Inflammatory macrophage (primary cell): ENCODE data around the gene DEFB132.
A peak's percentile ranks its signal among the peaks of the same experiment; 100 is the strongest.
"Not testable (repeated sequence)": the region's sequence is repeated elsewhere in the genome, so short reads cannot be mapped to it uniquely, and the experiment has no call there.

Experiments
- DNase-seq, 2 donors: peaks; one replicate each; pipeline ENCODE4 v3.0.0-alpha.2; 2020 to 2022
- total RNA-seq, 18 experiments: gene quantifications; one replicate each; lab custom pipeline; 2026; ENCODE audit warnings: mixed read lengths in 6 of 18, inconsistent platforms in 2 of 18; lab: John Stamatoyannopoulos, UW

The DEFB132 gene, protein sequence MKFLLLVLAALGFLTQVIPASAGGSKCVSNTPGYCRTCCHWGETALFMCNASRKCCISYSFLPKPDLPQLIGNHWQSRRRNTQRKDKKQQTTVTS
- 0 to 0.07 (median 0) reads per million in 18 experiments for total RNA-seq

DNA sequence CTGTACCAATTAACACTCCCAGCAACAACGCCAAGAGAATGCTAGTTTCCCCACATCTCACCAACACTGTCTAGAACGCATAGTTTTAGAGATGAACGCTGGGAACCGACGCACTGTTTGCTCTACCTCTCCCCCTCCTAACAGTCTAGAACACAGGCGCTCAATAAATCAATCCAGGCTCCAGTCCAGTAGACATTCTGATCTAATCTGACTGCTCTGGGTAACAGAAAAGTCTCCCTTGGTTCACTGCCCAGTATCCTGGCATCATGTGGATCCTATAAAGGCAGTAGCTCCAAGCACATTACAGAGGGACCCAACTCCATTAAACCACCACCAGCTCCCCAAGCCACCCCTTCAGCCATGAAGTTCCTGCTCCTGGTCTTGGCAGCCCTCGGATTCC lies at the start of gene DEFB132:
DEFB132 (plus strand) TSS at position 306 of the 400 bp plus-strand sequence; CDS start at position 361, 55 bp downstream.
- no peak for DNase-seq

DNA sequence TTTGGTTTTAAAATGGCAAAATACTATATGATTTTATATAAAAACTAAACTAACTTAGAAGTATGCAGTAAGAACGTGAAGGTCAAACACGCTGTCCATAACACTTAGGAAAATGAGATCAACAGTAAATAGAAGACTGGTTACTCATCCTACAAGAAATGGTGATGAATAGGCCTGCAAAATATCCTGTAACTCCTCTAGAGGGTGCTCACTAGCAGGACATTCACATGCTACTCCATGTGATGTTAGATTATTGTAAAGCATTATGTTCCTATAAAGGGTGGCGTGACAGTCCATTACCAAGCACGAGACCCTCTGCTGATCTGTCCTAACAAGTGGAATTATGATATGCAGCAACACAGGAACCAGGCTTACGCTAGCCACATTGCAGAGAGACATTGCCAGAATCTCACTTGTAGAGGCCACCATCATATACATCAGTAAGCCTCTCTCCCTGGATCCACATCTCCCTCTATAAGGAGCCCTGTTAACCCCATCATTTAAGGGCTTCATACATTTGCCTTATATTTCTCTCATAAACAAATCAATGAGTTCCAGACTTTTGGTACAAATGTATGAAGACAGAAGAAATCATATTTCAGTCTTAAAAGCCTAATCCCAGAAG lies 48.5 kb upstream of the DEFB132 start:
- peak; percentile 67 to 74 for DNase-seq

DNA sequence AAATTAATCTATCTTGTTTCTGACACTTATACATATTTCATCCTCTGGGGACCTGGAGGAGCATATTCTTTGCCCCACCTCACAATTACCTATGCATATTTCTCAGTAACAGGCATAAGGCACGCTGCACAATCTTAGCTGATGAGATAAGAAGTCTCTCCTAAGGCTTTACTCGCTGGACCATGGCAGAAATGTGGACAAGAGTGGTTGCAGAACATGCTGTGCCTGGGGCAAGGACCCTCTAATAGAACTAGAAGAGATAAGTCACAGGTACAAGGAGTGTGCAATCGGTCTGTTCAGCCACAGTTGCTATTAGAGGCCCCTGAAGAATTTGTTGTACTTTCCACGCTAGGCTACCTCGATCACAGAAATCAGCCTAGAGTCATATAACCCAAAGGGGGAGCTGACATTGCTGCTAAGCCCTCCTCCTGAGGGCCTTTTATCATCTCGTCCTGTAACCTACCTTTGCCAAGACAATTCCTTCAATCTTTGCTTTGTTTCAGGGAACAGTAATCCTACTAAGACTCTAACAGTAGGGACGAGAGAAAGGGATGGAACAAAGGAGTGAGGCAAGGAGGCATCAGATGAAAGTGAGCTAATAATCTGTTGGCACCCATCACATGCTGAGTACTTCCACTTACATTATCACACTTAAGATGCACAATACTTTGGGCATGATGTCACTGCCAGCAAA lies 46.6 kb upstream of the DEFB132 start:
- DNase-seq = no peak

DNA sequence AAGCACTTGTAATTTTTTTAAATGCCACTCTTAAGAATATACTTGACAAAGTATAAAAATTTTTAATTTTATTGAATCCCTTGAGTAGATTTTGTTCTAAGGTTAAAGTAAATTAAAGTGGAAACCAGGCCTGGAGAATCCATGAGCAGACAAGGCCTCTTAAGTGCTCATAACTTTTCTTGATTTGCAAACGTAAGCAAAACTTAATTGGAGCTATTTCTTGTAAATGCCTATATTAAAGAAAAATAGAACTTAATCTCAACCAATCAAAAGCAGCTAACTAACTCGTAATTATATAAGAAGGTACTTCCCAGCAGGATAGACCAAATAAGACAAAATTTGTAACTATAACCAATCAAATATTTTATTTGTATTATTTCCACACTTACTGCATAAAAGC lies 43.1 kb upstream of the DEFB132 start:
- DNase-seq = no peak

DNA sequence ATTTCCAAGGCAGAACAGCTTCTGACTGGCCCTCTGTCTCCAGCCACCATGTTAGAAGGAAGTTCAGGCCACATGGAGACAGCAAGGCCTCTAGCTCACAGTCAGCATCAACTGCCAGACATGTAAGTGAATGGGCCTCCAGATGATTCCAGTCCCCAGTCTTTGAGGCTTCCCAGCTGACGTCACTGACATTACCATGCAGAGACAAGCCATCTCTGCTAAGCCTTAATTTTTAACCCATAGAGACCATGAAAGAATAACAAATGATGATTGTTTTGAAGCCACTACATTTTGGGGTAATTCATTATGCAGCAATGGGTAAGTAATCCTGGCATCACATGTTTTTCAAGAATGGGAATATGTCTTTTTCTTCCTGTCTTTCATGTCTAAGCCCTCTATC lies 41.7 kb upstream of the DEFB132 start:
- DNase-seq = no peak

DNA sequence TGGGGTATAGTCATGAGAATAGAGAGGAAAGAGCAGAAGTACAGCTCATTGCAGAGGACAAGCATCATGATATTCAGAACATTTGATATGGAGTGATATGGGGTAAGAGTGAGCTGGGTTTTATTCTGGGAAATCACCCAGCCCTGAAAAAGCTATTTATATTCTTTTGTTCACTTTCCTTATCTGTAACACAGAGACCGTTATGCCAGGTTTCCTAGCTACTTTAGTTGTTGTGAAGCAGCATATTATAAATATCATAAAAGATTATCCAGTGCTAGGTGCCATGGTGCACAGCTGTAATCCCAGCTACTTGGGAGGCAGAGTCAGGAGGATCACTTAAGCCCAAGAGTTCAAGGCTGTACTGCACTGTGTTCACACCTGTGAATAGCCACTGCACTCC lies 40.3 kb upstream of the DEFB132 start:
- no peak for DNase-seq

DNA sequence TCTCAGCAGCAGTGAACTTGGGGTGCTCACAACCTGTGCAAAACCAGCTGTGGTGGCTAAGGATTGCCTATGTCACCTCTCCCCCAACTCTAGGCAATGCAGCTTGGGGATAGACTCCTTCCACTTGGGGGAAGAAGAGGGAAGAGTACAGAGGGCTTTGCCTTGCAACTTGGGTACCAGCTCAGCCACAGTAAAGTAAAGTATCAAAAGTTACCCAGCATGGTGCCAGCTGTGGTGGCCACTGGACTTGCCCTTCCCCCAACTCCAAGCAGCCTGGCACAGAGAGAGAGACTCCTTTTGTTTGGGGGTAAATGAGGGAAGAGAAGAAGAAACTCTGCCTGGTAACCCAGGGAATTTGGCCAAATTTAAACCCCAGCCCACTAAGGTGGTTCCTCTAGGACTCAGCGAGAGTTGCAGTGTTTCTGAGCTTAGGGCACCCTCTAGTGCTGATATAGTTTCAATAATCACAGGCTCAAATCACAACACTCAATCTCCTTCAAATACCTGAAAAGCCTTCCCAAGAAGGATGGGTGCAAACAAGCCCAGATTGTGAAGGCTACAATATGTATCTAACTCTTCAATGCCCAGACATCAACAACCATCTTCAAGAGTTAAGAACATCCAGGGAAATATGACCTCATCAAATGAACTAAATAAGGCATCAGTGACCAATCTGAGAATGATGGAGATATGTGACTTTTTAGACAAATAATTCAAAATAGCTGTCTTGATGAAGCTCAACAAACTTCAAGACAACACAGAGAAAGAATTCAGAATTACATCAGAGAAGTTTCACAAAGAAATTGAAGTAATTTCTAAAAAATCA lies 38.0 kb upstream of the DEFB132 start:
- peak in 1 of 2 donors; percentile 12 for DNase-seq

DNA sequence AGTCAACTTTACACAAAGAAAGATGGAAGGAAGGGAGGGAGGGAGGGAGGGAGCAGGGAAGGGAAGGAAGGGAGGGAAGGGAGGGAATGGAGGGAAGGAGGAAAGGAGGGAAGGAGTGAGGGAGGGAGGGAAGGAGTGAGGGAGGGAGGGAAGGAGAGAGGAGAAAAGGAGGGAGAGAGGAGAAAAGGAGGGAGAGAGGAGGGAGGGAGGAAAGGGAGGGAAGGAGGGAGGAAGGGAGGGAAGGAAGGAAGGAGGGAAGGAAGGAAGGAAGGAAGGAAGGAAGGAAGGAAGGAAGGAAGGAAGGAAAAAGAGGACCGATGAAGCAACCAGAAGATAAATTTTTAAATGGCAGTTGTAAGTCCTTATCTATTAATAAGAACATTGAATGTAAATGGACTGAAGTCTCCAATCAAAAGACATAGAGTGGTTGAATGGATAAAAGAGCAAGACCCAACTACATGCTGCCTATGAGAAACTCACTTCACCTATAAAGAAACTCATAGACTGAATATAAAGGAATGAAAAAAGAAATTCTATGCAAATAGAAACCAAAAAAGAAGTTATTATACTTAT lies 36.2 kb upstream of the DEFB132 start:
- no peak for DNase-seq

DNA sequence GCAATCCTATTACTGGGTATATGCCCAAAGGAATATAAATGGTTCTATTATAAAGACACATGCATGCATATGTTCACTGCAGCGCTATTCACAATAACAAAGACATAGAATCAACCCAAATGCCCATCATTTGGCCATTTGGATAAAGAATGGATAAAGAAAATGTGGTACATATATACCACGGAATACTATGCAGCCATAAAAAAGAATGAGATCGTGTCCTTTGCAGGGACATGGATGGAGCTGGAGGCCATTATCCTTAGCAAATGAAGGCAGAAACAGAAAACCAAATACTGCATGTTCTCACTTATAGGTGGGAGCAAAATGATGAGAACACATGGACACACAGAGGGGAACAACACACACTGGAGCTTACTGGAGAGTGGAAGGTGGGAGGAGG lies 31.6 kb upstream of the DEFB132 start:
- not testable (repeated sequence) for DNase-seq

DNA sequence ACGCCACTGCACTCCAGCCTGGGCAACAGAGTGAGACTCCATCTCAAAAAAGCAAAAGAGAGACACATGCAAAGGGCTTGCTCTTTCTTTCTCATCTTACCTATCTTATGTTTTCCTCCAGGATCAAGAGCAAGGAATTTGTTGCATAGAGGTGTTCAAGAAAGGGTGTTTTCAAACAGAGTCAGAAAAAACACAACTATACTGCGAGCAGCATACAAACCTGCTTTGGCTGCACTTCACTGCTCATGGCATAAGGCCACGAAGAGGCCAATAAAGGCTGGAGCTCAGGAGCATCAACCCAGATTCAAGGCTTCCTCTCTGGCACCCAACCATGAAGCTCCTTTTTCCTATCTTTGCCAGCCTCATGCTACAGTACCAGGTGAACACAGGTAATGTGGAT lies 30.6 kb upstream of the DEFB132 start, which contains the start of gene DEFB129:
DEFB129 (plus strand) TSS at position 301 of the 400 bp plus-strand sequence; CDS start at position 332, 31 bp downstream.
- no peak for DNase-seq

DNA sequence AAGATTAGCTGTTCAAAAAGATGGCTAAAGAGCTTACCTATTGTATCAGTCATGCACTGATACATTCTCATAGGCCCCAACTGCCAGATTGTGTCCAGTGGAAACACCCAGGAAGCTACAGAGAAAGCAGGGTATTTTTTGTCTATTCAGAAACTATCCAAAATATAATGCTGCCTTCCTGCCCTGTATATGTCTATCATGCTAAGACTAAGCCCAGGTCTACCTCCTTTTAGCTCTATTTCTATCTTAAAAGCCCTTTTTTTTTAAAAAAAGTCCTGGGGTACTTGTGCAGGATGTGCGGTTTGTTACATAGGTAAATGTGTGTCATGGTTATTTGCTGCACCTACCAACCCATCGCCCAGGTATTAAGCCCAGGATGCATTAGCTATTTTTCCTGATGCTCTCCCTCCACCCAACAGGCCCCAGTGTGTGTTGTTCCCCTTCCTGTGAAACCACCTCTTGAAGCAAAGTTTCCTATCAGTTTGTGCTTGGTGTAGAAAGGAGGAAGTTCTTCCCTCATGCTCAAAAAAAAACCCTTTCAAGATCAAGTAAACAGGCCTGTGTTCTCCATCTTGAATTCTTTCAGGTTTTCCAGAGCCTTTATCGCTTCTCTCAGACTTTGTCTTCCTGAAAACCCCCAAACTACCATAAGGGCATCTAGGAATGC lies 30.0 kb upstream of the DEFB132 start:
- peak; percentile 41 to 47 for DNase-seq

DNA sequence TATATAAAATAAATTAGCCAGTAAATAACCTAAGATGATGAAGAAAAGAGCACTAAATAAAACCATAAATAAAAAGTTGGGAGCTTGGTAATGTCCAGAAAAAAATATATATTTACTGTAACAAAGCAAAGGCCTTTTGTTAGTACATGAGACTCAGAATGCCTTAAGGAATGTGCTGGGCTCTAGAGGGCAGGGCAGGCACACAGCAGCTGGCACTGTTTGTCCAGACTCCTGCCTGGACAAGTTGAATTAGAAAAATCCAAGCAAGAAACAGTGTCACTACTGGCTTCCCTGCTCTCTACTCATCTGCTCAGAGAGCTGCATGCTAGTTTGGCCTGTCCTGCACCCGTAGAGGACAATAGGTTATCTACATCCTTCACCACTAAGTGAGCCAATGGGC lies 21.6 kb upstream of the DEFB132 start:
- DNase-seq = peak; percentile 45 to 60

DNA sequence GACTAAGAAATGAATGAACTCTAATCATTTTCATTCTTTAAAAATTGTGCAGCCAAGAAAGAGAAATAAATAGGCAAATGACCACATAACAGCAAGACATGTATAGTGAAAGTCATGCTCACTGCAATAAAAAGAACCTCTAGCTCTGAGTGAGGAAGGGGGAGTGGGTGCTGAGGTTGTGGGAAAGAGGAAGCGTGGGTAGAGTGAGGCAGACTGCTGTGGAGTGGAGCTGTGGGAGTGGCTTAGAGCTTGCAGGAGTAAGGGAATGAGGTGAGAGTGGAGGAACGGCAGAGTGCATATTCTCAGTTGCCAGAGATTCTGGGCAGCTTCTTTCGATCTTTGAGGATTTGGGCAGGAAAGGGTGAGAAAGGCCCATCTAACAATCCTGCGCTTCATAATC lies 20.0 kb upstream of the DEFB132 start:
- peak; percentile 95 to 96 for DNase-seq

DNA sequence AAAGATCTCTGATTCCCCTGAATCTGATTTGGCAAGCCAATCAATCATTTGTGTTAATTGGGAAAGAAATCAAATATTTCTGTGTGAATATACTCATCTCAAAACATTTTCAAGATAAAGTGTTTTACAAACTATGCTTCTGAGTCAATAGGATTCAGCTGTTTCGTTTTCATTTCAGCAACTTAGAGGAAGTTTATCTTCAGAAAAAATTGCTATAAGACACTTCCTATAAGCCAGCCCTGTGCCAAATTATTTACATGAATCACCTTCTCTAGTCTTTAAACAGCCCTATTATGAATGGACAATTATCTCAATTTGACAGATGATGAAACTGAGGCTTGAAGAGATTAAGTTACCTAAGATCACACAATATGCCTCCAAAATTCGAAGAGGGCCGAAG lies 19.6 kb upstream of the DEFB132 start:
- DNase-seq = peak; percentile 45 to 76

DNA sequence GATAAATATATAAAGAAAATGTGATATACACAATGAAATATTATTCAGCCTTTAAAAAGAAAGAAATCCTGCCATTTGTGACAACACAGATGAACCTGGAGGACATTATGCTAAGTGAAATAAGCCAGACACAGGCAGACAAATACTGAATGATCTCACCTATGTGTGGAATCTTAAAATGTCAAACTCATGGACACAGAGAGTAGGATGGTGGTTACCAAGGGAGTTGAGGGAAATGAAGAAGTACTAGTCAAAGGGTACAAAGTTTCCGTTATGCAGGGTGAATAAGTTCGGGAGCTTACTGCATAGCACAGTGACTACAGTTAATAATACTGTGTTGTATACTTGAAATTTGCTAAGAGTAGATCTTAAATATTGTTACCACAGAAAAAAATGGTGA lies 14.6 kb upstream of the DEFB132 start:
- no peak for DNase-seq

DNA sequence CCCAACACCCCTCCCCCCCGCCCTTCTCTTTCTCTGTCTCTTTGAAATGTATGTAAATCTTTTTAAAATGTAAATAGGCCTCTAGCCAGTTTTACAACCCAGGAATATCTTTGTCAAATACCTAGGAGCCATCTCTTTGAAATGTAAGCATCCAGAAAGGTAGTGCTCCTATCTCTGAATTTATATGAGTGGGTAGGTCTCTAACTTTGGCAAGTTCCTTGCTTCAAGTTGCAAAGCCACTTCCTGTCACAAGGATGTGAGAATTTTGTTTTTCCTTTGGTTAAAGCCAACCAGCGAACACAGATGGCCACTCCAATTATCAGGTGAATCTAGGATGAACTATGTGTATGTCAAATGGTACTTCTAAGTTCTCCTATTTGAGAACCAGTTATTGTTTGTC lies 6.2 kb upstream of the DEFB132 start:
- peak; percentile 28 to 29 for DNase-seq

DNA sequence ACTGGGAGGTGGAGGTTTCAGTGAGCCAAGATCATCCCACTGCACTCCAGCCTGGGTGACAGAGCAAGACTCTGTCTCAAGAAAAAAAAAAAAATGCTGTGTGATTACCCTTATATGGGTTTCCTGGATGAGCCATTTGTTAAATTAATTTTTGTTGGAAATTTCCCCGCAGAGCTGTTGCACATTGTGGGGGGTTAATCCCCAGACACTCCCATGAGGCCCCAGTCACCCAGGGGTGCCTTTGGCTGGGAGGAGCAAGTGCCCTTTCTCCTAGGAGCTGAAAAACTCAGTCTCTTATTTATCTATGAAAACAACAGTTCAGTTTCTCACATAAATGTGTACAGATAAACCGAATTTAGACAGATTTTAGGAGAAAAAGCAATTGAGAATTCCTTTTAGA lies 4.7 kb upstream of the DEFB132 start:
- DNase-seq = no peak

DNA sequence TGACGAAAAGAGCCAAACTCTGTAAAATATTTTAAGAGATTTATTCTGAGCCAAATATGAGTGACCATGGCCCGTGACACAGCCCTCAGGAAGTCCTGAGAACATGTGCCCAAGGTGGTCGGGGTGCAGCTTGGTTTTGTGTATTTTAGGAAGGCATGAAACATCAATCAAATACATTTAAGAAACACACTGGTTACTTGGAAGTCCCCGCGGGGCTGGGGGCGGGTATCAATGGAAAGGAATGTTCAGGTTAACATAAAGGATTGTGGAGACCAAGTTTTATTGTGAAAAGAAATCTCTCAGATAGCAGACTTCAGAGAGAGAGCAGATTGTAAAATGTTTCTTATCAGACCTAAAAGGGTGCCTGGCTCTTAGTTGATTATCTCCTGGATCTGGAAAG lies 4.1 kb upstream of the DEFB132 start:
- not testable (repeated sequence) for DNase-seq

DNA sequence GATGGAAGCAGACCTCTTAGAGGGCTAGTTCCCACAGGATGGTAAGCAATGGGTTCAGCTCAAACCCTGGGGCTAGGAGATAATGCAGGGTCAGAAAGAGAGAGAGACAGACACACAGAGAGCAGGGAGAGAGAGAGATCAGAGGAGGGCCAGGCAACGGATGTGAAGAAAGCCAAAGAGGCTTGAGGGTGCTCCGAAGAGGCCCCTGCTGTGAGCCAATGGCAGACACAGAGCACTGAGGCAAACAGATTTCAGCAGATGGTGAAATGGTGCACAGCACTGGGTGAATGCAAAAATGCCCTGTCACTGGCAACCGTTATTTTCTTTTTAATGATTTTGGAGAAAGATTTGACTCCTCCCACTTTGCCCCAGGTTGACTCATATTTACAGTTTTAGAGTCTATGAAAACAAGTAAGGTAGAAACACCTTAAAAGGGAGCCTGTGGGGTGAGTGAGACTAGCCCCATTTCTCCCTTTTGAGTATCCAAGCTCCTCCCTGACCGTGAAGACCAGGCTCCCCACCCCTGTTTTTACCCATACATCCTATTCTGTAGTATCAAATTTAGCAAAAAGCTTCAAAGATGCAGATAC lies 840 bp downstream of the DEFB132 start:
- no peak for DNase-seq

DNA sequence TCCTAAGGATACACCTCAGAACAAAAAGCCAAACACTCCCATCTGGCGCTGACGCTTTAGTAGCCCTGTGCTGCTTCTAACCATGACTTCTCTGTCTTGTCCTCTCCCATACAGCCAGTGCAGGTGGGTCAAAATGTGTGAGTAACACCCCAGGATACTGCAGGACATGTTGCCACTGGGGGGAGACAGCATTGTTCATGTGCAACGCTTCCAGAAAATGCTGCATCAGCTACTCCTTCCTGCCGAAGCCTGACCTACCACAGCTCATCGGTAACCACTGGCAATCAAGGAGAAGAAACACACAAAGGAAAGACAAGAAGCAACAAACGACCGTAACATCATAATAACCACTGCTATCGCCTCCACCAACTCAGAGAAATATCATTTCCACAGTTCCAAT lies 1.4 kb downstream of the DEFB132 start:
- peak in 1 of 2 donors; percentile 16 for DNase-seq

DNA sequence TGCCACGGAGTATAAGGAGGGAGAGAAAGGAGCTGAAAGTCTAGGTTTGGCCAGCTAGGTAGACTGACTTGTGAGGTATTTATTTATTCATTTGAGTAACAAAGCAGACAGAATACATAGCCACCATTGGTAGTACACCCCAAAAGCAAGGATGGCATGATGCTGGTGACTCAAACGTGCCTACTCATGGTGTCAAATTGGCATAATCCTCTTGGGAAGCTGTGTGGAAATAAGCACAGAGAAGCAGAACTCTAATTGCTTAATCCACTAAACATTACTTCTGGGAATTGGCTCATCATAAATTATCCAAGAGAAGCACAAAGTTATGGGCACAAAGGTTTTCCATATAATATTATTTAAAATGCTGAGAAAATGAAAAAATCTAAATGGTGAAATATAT lies 2.5 kb downstream of the DEFB132 start:
- peak; percentile 76 to 82 for DNase-seq

DNA sequence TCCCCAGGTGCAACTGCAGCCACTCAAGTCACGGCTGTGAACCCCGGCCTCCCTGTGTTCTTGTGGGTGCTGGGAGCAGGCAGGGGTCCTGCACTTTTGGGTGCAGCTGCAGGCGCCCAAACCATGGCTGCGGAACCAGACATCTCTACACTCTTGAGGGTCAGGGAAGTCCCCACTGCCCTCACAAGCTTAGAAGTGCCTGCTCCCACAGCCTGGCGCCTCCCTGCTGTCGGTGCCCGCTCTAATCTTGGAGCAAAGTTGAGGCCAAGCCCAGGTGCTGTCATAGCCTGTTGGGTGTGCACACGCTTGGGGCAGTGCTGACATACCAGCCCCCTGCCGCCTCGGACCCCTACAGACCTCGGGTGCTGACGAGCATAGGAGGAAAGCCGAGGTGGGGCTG lies 6.2 kb downstream of the DEFB132 start:
- no peak for DNase-seq
